HepG2 (cell line): ENCODE data around the gene PBX1. TPM values are rescaled to one million over a fixed set of nuclear protein-coding genes. Genes with fewer than 3 reads are reported as not detected.

Experiments used
- ETV5 ChIP-seq: IDR thresholded peaks from 2 replicates; pipeline ENCODE4 v1.6.1; 2018; ENCODE audit warnings: missing biosample characterization, missing genetic modification reagents, inconsistent platforms, borderline replicate concordance
- GABPA ChIP-seq, 2 experiments: IDR thresholded peaks; 2 replicates each; pipeline ENCODE4 v1.6.1; 2011 to 2016; ENCODE audit warnings: low read depth in 2 of 2, low read length in 1 of 2, missing biosample characterization in 1 of 2, missing genetic modification characterization in 1 of 2
- HNF4G ChIP-seq, 2 experiments: sonication (generic) in 1 of 2; formaldehyde crosslinking in 1 of 2; IDR thresholded peaks; 2 replicates each; pipeline versions ENCODE4 v1.4.0 to v1.6.1; 2011 to 2020; ENCODE audit warnings: borderline replicate concordance in 2 of 2, low read depth in 2 of 2, mild to moderate bottlenecking in 2 of 2, low read length in 1 of 2, missing genetic modification reagents in 1 of 2, moderate library complexity in 1 of 2
- HOMEZ ChIP-seq: IDR thresholded peaks from 2 replicates; pipeline ENCODE4 v1.6.1; 2016; ENCODE audit warnings: low read depth
- JDP2 ChIP-seq: sonication (generic); formaldehyde crosslinking; IDR thresholded peaks from 2 replicates; pipeline ENCODE4 v1.8.1; 2022; ENCODE audit warnings: missing genetic modification reagents, borderline replicate concordance
- LCORL ChIP-seq, 2 experiments: fragments of 450-650 bp in 1 of 2; sonication (generic) in 1 of 2; formaldehyde crosslinking in 1 of 2; IDR thresholded peaks; 2 replicates each; pipeline versions ENCODE4 v1.5.0 to v1.6.1; 2017 to 2020; ENCODE audit warnings: antibody characterized with exemption in 1 of 2, missing genetic modification reagents in 1 of 2
- NR2F2 ChIP-seq: IDR thresholded peaks from 2 replicates; pipeline ENCODE4 v1.6.1; 2012; ENCODE audit warnings: low read depth, inconsistent platforms, borderline replicate concordance
- NR2F6 ChIP-seq, 2 experiments: IDR thresholded peaks; 2 replicates each; pipeline ENCODE4 v1.6.1; 2016; ENCODE audit warnings: antibody characterized with exemption in 1 of 2, mild to moderate bottlenecking in 1 of 2
- PITX1 ChIP-seq: sonication (generic); formaldehyde crosslinking; IDR thresholded peaks from 2 replicates; pipeline ENCODE4 v1.5.1; 2020; ENCODE audit warnings: mild to moderate bottlenecking, missing genetic modification reagents
- SALL1 ChIP-seq: sonication (generic); formaldehyde crosslinking; IDR thresholded peaks from 2 replicates; pipeline ENCODE4 v1.8.0; 2022; ENCODE audit warnings: mild to moderate bottlenecking, missing genetic modification reagents
- SOX6 ChIP-seq, 2 experiments: fragments of 450-650 bp in 1 of 2; sonication (generic) in 1 of 2; formaldehyde crosslinking in 1 of 2; IDR thresholded peaks; 2 replicates each; pipeline versions ENCODE4 v1.4.0 to v1.6.1; 2017 to 2020; ENCODE audit warnings: antibody characterized with exemption in 1 of 2, mild to moderate bottlenecking in 1 of 2, missing genetic modification reagents in 1 of 2
- TFAP4 ChIP-seq: sonication (generic); IDR thresholded peaks from 2 replicates; pipeline ENCODE4 v1.6.1; 2016; ENCODE audit warnings: low read depth, borderline replicate concordance
- U2AF1 ChIP-seq: fragments of 200-400 bp; formaldehyde crosslinking; optimal IDR thresholded peaks from 2 replicates; pipeline ENCODE3; 2017; ENCODE audit warnings: mild to moderate bottlenecking, low read depth, low read length
- ZMYM4 ChIP-seq: sonication (generic); formaldehyde crosslinking; IDR thresholded peaks from 2 replicates; pipeline ENCODE4 v1.8.1; 2023; ENCODE audit warnings: mild to moderate bottlenecking, missing genetic modification reagents
- ZNF441 ChIP-seq: sonication (generic); formaldehyde crosslinking; IDR thresholded peaks from 2 replicates; pipeline ENCODE4 v1.7.0; 2021; ENCODE audit warnings: missing genetic modification reagents, borderline replicate concordance
- ZNF724P ChIP-seq: sonication (generic); formaldehyde crosslinking; IDR thresholded peaks from 2 replicates; pipeline ENCODE4 v1.8.0; 2022; ENCODE audit warnings: missing genetic modification reagents, borderline replicate concordance
- polyA plus RNA-seq, 8 experiments: library from polyadenylated mRNA; depleted of rRNA in 3 of 8; stranded (reverse) in 7 of 8; unstranded in 1 of 8; fragments of >200 nt; fragmentation: Illumina TruSeq in 4 of 8; extraction: Trizol in 4 of 8; gene quantifications; 2 replicates each; pipeline versions ENCODE4 v1.2.1 to v1.2.3, GENCODE V29; 2011 to 2016; ENCODE audit warnings: low read depth in 4 of 8, missing spikeins in 1 of 8, mixed read lengths in 1 of 8; ENCODE audit not compliant: insufficient read depth in 1 of 8
- total RNA-seq, 5 experiments: library from RNA; depleted of rRNA; stranded (reverse); fragments of >200 nt; fragmentation: Illumina TruSeq; extraction: Trizol; gene quantifications; 2 replicates each; pipeline ENCODE4 v1.2.3, GENCODE V29; 2016; ENCODE audit warnings: low read depth in 1 of 5
- TF ChIP-seq, protein P1 (sequence below): sonication (generic); formaldehyde crosslinking; IDR thresholded peaks from 2 replicates; pipeline ENCODE4 v1.4.0; 2020; ENCODE audit warnings: missing genetic modification reagents
- TF ChIP-seq, protein P2 (sequence below): IDR thresholded peaks from 2 replicates; pipeline ENCODE4 v1.4.0; 2020; ENCODE audit warnings: mild to moderate bottlenecking, missing genetic modification reagents

PBX1 gene
- total and polyA plus RNA-seq, 2 of the 13 experiments (the other 11 are each of a cell fraction or from before 2014, with no cell fraction given) = 0.24 TPM; not detected in 1

DNA sequence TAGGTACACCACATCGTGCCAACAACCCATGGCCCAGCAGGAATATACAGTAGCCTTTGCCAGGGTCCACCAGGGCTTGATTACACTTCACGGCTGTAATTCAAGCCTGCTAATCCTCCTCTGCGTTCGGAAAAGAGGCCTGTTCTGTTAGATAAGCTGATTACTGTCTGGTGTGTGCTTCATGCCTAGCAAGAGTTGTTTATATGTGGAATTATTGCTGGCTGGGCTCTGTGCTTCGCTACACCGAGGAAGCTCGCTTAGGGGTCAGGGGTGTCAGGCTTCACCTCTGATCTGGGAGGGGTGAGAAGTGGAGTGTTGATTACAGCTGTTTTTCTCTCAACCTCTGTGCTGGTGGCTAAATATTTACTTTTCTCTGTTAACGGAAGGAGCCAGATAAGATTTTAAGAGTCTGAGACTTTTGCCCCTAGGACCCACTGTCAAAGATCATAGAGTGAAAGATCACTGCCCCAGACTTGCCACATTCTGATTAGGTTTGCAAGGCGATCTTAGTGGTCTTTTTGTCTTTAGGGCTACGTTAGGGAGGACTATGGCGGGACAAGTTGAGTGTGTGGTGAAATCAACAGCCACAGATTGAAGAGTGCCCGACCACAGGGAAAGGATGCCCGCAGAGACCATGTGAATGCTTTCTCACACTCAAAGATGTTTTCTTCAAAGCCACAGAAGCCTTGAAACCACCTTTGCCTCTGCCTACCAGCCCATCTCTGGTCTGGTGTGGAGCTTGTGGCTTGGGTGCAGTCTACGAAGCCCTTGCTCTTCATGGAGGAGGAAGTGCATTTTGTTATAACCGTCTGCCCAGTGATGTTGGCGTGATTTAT is 216.1 kb downstream of the PBX1 start (continued):
- TF ChIP-seq, protein P1, sequence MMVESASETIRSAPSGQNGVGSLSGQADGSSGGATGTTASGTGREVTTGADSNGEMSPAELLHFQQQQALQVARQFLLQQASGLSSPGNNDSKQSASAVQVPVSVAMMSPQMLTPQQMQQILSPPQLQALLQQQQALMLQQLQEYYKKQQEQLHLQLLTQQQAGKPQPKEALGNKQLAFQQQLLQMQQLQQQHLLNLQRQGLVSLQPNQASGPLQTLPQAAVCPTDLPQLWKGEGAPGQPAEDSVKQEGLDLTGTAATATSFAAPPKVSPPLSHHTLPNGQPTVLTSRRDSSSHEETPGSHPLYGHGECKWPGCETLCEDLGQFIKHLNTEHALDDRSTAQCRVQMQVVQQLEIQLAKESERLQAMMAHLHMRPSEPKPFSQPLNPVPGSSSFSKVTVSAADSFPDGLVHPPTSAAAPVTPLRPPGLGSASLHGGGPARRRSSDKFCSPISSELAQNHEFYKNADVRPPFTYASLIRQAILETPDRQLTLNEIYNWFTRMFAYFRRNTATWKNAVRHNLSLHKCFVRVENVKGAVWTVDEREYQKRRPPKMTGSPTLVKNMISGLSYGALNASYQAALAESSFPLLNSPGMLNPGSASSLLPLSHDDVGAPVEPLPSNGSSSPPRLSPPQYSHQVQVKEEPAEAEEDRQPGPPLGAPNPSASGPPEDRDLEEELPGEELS (CRISPR knock-in tag) = peak; percentile 41; the same call in 1 of the 2 replicates
- TF ChIP-seq JDP2 = no peak
- 0 out of 2 replicates have a peak, but pooled peaks have one; percentile 38 for TF ChIP-seq HNF4G (IDR thresholded peaks at IDR 0.05; ENCODE audit: borderline replicate concordance, low read depth, low read length)
- TF ChIP-seq HNF4G (CRISPR knock-in tag; IDR thresholded peaks at IDR 0.05; ENCODE audit: borderline replicate concordance, low read depth) = no peak
- TF ChIP-seq GABPA (IDR thresholded peaks at IDR 0.05; ENCODE audit: low read depth, low read length) = no peak
- TF ChIP-seq GABPA (CRISPR knock-in tag; IDR thresholded peaks at IDR 0.05; ENCODE audit: low read depth) = peak; percentile 28; the same call in 1 of the 2 replicates
- no peak for TF ChIP-seq ETV5
- TF ChIP-seq SALL1 (CRISPR knock-in tag) = peak; percentile 54
- no peak for TF ChIP-seq LCORL (IDR thresholded peaks at IDR 0.05)
- TF ChIP-seq LCORL (CRISPR knock-in tag; IDR thresholded peaks at IDR 0.05) = peak; percentile 41; the same call in 1 of the 2 replicates
- peak; percentile 63; the same call in 1 of the 2 replicates for TF ChIP-seq NR2F6 (IDR thresholded peaks at IDR 0.05)
- TF ChIP-seq NR2F6 (CRISPR knock-in tag; IDR thresholded peaks at IDR 0.05) = peak; percentile 29; the same call in 1 of the 2 replicates
- peak; percentile 50; the same call in 1 of the 2 replicates for TF ChIP-seq NR2F2
- 0 out of 2 replicates have a peak, but pooled peaks have one; percentile 22 for TF ChIP-seq ZNF441
- TF ChIP-seq U2AF1 = no peak
- no peak for TF ChIP-seq ZNF724P (CRISPR knock-in tag)
- no peak for TF ChIP-seq SOX6 (IDR thresholded peaks at IDR 0.05)
- TF ChIP-seq SOX6 (CRISPR knock-in tag; IDR thresholded peaks at IDR 0.05) = peak; percentile 66
- peak; percentile 75 for TF ChIP-seq TFAP4
- 0 out of 2 replicates have a peak, but pooled peaks have one; percentile 17 for TF ChIP-seq PITX1
- TF ChIP-seq, protein P2, sequence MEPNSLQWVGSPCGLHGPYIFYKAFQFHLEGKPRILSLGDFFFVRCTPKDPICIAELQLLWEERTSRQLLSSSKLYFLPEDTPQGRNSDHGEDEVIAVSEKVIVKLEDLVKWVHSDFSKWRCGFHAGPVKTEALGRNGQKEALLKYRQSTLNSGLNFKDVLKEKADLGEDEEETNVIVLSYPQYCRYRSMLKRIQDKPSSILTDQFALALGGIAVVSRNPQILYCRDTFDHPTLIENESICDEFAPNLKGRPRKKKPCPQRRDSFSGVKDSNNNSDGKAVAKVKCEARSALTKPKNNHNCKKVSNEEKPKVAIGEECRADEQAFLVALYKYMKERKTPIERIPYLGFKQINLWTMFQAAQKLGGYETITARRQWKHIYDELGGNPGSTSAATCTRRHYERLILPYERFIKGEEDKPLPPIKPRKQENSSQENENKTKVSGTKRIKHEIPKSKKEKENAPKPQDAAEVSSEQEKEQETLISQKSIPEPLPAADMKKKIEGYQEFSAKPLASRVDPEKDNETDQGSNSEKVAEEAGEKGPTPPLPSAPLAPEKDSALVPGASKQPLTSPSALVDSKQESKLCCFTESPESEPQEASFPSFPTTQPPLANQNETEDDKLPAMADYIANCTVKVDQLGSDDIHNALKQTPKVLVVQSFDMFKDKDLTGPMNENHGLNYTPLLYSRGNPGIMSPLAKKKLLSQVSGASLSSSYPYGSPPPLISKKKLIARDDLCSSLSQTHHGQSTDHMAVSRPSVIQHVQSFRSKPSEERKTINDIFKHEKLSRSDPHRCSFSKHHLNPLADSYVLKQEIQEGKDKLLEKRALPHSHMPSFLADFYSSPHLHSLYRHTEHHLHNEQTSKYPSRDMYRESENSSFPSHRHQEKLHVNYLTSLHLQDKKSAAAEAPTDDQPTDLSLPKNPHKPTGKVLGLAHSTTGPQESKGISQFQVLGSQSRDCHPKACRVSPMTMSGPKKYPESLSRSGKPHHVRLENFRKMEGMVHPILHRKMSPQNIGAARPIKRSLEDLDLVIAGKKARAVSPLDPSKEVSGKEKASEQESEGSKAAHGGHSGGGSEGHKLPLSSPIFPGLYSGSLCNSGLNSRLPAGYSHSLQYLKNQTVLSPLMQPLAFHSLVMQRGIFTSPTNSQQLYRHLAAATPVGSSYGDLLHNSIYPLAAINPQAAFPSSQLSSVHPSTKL (CRISPR knock-in tag) = peak; percentile 44
- TF ChIP-seq ZMYM4 (CRISPR knock-in tag) = 0 out of 2 replicates have a peak, but pooled peaks have one; percentile 14
- 0 out of 2 replicates have a peak, but pooled peaks have one; percentile 22 for TF ChIP-seq HOMEZ (CRISPR knock-in tag)
